Stimulated activated CD8-positive, alpha-beta memory T cell treated with anti-CD3 and anti-CD28 coated beads, Interleukin-15, amount 100 ng/mL, for 48 hours (primary cell): ENCODE results near the gene SNRPA1.

Source experiments
- DNase-seq, 2 donors: peaks; one replicate each; pipeline ENCODE4 v3.0.0-alpha.2; 2020; ENCODE audit warnings: low read depth in 2 of 2

SNRPA1 gene

GRCh38 chr15:101294731-101295606 lies at the start of gene SNRPA1:
TSS of gene SNRPA1 (minus strand) at chr15:101295248. CDS start at chr15:101295178, 70 bp downstream.
- peak; percentile 97 to 98 for DNase-seq

GRCh38 chr15:101342056-101342455 lies 47.0 kb upstream of the SNRPA1 start:
- DNase-seq: no peak

GRCh38 chr15:101338502-101339057 lies 43.5 kb upstream of the SNRPA1 start:
- no peak for DNase-seq

GRCh38 chr15:101337976-101338375 lies 42.9 kb upstream of the SNRPA1 start:
- no peak for DNase-seq

GRCh38 chr15:101333907-101334789 lies 39.1 kb upstream of the SNRPA1 start:
- DNase-seq: peak; percentile 35 to 48

GRCh38 chr15:101332061-101332467 lies 37.0 kb upstream of the SNRPA1 start:
- DNase-seq: no peak

GRCh38 chr15:101329867-101330380 lies 34.9 kb upstream of the SNRPA1 start:
- no peak for DNase-seq

- no peak for DNase-seq
These were observed 34.3 kb upstream of the SNRPA1 start for GRCh38 chr15:101329309-101329863.

- DNase-seq: no peak
These were observed 33.0 kb upstream of the SNRPA1 start for GRCh38 chr15:101328001-101328400.

- DNase-seq: no peak
These were observed 32.2 kb upstream of the SNRPA1 start for GRCh38 chr15:101327147-101327740.

- DNase-seq: no peak
These were observed 31.6 kb upstream of the SNRPA1 start for GRCh38 chr15:101326462-101327146.

GRCh38 chr15:101326026-101326315 lies 30.9 kb upstream of the SNRPA1 start:
- DNase-seq: no peak

- no peak for DNase-seq
These were observed 30.4 kb upstream of the SNRPA1 start for GRCh38 chr15:101325263-101326025.

- DNase-seq: no peak
These were observed 29.6 kb upstream of the SNRPA1 start for GRCh38 chr15:101324524-101325177.

GRCh38 chr15:101323793-101324523 lies 28.9 kb upstream of the SNRPA1 start:
- DNase-seq: no peak

- no peak for DNase-seq
These were observed 27.9 kb upstream of the SNRPA1 start for GRCh38 chr15:101322854-101323477.

- no peak for DNase-seq
These were observed 27.1 kb upstream of the SNRPA1 start for GRCh38 chr15:101322016-101322695.
